HG02678 (cell line): ENCODE results near the gene RALGAPA2.
"Not testable (repeated sequence)": the region's sequence is repeated elsewhere in the genome, so short reads cannot be mapped to it uniquely, and the experiment has no call there.

Experiments
- ATAC-seq: cut with Tn5 transposase; IDR thresholded peaks from one replicate; pipeline ENCODE4 v1.9.1; 2021; ENCODE audit warnings: mild to moderate bottlenecking, moderate library complexity; ENCODE audit not compliant: unreplicated experiment

The RALGAPA2 gene

DNA sequence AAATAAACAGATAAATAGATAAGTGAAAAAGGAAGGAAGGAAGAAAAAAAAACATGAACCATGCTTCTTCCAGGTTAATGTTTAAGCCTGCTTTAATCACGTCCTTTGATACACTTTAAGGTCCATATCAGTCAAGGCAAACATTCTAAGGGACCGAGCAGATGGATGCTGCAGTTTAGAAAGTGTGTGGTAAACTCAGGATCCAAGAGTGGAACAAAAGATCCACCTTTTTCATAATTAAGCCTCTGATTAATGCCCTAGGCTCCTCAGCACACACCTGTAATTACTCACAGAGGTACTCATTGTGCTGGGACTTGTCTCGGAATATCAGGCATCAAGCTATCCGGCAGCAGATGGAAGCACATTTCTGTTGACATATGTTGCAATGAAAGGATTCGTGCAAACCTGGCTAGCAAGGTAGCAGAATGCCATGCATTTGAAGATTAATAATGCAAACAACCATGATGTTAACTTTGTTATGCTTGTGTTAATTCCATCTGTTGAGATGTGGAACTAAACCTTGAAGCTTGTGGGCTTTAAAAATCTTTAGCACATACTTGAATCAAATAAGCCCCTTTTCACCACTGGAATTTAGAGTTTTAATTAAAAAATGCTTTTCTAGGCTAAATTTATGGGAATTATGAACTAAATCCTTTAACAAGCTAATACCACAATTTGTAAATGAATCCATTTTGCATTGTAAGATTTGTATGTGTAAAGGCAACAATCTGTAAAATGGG, 163.7 kb downstream of the RALGAPA2 start:
- ATAC-seq = no peak

DNA sequence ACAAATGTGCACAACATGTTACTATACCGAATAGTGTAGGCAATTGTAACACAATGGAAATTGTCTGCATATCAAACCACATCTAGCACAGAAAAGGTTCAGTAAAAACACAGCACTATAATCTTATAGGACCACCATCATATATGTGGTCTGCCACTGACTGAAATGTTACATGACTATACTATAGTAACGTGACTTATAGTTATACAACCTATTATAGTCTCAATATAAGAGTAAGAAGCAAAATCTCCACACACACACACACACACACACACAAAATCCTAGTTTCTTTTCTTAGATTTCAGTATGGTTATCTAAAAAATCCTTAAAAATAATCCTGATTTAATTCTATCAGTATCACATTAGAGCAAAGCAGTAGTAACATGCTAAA, 164.6 kb downstream of the RALGAPA2 start:
- ATAC-seq = no peak

DNA sequence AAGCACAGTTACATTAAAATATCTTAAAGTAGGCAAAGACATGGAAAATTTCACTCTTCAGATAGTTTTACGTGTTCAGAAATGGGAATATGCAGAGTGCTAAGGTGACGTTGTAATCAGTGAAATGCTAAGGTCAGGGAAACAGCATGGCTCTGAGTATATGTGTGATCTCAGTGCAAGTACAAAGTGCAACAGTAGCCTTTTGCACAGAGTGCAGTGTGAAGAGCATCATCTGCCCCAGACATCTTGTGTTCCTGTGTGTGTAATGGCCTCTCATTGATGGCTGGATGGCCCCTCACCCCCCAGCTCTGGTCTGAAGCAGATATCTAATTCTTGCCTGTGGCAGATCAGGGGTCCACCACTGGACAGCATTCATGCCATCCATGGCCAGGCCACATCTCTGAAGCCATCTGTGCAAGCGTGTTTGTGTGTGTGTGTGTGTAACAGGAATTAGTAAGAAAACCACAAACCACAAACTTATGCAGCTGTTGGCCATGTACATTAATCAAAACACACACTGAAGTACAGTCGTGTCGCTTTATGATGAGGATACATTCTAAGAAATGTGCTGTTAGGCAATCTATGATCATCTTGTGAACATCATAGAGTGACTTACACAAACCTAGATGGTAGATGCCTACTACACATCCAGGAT, 165.1 kb downstream of the RALGAPA2 start:
- no peak for ATAC-seq

DNA sequence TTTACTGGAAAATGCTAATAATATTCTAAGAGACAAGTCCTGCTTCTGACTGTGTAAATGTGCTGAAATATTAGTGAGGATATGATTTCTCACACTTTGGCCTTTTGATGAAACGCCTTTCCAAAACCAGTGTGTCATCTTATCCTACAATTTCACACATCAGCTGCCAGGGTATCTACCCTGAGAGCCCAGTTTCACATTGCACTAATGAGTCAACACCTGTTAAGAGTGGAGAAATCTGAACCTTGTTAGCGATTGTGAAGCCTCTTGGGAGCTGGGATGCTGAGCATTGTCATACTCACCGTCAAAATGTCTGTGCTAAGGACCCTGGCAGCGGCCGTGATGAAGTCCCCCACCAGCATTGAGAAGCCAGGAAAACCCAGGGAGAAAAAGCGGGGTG, 166.0 kb downstream of the RALGAPA2 start:
- no peak for ATAC-seq

DNA sequence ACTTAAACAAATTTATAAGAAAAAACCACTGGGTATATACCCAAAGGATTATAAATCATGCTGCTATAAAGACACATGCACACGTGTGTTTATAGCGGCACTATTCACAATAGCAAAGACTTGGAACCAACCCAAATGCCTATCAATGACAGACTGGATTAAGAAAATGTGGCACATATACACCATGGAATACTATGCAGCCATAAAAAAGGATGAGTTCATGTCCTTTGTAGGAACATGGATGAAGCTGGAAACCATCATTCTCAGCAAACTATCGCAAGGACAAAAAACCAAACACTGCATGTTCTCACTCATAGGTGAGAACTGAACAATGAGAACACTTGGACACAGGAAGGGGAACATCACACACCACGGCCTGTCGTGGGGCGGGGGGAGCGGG, 169.1 kb downstream of the RALGAPA2 start:
- not testable (repeated sequence) for ATAC-seq

DNA sequence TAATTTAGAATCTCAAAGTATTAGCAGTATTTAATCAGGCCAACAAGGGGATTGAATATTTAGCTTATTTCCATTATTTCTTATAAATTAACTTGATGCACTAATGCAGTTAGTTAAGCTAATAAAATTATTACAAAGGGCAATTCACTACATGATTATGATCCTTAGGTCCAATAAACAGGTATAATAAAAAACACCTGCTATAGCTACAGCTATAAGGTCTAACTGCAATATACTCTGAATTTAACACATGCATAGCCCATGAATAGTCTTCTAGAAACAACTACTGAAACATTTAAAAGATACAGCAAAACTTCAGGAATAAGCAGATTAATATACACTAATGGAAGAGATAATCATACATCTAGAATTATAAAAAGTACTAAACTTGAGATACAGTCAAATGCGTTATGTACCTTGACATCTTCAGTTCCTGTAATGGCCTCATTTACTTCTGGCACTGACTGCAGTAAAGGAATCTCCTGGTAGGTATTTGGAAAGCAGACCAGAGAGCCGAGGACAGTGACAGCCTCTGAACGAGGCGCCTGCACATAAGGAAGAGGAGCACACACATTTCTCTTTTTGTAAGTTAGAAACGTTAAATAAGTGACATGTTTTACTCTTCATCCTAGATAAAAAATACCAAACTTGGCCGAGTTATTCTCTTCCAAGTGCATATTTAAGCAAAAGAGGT, 176.1 kb downstream of the RALGAPA2 start:
- ATAC-seq = no peak

DNA sequence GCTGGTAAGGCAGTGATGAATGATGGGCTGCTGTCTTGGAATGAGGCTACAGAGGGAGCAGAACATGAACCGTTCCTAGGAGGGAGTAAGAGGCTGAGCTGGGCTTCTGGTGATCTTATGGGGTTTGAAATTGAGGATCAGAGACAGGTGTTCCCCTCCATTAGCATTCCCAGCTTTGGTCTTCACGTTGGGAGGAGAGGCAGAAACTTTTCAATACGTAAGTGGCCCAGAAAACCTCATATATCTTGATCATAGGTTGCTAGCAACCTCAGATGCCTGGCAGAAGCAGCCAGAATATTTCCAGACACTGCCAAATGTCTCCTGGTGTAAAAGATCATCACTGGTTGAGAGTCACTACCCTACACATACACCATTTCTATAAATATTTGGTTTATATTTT, 177.4 kb downstream of the RALGAPA2 start:
- ATAC-seq = no peak

DNA sequence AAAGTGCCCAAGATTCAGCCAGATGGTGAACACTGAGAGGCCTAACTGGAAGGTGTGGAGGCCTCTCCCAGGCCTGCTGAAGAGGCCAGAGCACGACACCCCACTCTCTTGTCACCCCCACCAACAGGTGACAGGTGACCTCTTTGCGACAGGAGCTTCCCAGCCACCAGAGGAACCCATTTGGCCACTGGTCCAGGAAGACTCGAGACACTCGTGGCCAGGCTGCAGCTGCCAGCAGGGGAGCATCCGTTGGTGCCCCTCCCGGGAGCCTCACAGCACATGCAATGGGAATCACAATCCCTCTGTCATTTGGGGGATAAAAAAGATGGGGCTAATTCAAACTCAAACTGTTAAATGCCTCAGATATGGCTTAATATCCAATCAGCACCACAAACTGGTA, 181.2 kb downstream of the RALGAPA2 start:
- ATAC-seq = no peak

DNA sequence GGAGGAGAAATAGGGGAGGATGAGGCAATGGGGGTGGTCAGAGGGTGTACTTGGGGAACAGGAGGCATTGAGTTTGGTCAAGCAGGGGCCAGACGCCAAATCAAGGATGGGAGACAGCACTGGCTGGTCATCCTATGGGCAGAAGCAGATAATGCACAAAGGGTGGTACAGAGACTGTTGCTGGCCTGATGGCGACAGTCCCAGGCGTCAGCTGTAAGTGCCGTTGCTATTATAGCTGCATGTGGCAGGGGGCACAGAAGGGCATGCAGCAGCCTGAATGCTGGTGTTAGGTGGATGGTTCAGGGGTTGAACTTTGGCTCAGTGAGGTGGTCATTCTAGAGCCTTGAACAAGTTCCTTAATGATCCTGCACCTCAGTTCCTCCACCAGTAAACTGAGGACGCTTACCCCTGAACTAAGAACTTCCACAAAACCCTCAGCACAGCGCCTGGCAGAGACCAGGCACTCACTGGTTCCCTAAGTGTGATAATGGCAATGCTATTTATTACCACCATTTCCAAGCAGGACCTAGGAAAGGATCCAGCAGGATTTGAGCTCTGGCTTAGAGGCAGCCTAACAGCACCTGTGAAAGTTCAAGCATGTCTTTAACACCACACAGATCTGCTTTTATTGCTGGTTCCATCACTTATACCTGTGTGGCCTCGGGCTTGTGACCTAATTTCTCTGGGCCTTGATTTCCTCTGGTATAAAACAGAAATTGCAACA, 181.9 kb downstream of the RALGAPA2 start:
- ATAC-seq = no peak

DNA sequence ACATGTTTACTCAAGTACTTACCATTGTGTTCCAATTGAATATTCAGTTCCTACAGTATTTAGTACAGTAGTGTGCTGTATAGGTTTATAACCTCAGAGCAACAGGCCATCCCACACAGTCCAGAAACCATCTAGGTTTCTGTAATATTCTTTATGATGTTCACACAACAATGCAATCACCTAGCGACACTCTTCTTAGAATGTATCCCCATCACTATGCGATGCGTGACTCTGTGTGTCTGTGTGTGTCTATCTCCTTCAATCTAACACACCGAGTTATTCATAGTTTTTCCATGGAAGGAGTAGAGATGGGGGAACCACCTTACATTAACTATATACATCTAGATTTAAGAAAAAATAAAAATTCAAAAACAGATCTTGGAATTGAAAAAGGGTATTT, 182.8 kb downstream of the RALGAPA2 start:
- ATAC-seq = no peak

DNA sequence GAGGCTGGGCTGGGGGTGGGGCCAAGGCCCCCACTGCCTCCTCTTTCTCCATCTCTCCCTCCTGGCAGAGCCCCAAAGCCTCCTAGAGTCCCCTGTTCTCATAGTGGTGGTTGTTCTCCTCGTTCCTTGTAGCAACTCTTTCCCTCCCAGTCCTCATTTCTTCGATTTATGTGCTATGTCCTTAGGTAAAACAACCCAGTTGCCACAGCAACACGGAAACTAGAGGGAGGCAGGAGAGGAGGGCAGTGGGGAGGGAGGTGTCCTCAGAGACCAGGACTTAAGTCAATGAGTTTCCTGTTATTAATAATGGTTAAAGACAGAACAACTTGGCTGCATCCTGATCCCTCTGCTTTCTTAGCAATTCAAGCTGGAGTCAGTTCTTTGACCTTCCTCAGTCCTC, 183.6 kb downstream of the RALGAPA2 start:
- ATAC-seq = no peak

DNA sequence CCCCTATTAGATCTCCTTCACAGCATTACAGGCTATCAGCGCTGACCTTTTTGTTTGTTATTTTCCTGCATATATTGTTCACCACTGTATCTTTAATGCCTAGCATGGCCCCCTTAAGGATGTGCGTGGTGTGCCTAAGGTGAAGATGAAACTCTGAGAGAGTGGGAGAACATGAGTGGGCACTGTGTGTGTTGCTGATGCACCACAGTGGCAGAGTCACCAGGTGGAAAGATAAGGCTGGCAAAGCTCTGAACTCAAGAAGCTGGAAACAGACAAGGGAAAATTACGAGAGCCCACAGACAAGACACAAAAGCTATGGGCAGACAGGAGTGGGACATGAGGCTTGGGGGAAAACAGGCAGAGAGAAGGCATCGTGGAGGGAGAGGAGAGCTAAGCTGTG, 184.8 kb downstream of the RALGAPA2 start:
- no peak for ATAC-seq

DNA sequence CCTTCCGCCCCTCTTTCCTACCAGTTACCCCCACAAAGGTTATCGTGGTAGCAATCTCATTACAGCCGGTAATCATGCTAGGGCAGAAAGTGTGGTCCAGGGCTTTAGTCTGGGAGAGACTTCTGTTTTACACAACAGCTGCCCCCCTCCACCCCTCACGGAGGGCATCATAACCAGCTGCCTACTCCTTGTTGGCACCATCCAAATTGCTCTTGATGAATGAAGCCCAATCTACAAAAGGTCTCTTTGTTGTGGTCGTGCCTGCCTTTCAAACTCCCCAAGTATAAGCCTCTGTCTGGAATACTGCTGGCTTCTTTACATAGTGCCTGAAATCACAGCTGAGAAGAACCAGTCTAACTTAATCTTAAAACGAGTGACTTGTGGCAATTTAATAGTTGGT, 186.7 kb downstream of the RALGAPA2 start:
- ATAC-seq = no peak

DNA sequence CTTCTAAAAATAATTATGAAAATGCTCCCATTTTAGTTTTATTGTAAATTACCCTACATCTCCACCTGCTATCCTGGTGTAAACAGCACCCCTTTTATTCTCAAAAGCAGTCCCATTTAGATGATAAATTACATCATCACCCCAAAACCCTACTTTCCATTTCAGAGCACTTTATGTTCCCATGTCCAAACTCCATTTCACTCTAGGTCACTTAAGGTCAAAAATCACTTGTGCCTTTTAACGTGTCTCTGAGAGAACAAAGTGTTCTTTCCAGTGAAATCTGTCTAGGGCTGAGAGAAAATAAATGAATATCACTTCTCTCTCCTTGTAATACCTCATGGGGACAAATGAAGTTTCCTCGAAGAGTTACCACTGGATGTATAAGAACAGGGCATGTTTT, 187.2 kb downstream of the RALGAPA2 start:
- ATAC-seq = no peak

DNA sequence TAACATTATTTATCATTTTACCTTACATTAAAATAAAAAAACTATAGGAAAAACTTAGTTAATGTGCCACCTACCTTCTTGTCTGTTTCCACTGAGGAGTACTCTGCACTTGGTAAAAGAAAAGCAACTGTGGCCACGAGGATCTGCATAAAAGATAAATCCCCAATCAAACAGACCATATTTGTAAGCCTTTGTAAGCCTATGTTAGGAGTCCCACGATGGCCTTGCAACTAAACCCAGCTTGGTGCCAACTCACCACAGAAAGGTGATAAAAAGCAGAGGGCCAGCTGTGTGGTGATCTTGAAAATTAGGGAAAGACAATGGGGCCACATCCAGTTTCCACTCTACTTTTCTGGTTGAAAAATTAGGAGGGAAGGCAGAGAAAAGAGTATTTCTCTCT, 187.7 kb downstream of the RALGAPA2 start:
- no peak for ATAC-seq

DNA sequence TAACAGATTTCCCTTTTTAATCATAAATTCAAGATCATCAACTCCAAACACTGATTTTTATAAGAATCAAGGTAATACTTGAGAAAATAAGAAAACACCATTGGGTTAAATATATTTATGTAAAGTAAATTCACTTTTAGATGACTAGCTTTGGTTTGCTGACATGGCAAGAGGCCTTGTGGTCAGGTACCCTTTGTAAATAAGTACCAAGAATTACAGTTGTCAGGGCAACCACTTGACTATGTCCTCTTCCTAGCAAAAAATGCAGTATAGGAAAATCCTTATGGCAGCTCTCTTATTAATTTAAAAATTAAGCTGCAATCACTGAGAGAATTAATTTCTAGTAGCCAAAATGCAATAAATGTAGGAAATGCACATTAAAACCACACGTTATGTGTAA, 190.7 kb downstream of the RALGAPA2 start:
- no peak for ATAC-seq

DNA sequence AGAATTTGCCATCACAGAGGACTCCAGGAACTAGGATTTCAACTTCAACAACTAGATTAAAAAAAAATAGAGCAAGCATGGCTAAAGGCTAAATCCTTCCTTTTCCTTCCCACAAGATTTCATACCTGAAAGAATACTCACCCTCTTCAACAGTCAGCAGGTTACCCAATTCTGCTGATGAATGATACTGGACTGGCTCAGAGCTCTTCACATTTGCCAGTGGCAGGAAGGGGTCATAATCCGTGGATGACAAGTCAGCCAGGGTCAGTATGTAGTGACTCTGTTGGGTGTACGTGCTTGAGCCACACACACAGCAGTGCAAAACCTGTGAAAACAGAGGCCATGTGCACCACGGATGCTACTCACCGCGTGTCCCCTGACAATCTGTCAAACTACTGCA, 191.7 kb downstream of the RALGAPA2 start:
- ATAC-seq = no peak

DNA sequence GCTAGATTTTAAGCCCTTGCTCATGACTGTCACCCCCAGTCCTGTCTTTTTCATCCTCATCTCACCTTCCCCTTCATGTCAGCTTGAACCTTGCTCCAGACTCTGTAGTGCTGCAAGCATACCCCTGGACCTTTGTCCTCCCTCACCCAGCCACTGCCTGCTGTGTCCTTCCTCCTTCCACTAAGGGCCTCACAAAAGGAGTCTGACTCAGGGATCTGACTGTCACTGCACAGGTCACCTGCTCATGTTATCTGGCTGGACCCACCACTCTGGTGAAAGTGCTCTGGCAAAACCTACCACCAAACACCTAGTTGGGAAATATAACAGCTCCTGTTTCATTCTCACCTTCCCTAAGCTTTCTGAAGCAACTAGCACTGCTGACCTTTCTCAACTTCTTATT, 193.2 kb downstream of the RALGAPA2 start:
- ATAC-seq = no peak

DNA sequence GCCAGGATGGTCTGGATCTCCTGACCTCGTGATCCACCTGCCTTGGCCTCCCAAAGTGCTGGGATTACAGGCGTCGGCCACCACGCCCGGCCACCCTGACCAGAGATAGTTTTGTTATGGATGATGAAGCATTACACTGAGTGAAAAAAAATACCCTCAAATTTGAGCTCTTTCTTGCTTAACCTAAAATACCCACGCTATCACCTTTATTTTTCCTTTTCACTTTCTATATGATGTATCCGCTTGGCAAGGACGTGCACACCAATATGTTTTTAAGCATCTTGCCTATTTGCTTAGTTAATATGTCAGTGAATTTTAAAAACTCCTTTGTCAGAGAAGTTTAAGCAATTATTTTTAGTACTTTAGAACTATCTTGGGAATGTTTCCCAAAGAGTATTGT, 194.2 kb downstream of the RALGAPA2 start:
- ATAC-seq = no peak

DNA sequence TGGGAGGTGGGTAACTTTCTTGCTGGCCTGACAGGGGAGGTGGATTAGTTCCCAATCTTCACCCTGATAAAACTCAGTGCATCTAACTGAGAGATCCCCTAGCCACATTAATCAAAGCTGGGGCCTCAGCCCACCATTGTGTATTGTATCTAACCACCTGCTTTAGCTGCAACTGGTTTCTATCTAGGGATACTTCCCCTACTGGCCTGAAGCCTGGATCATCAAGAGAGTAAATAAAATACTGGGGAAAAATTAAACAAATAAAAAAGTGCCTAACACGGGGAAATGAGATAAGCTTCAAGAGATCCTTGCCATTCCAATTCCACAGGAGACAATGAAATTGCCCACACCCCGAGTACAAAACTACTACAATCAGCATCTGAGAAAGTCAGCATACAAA, 195.1 kb downstream of the RALGAPA2 start:
- no peak for ATAC-seq

DNA sequence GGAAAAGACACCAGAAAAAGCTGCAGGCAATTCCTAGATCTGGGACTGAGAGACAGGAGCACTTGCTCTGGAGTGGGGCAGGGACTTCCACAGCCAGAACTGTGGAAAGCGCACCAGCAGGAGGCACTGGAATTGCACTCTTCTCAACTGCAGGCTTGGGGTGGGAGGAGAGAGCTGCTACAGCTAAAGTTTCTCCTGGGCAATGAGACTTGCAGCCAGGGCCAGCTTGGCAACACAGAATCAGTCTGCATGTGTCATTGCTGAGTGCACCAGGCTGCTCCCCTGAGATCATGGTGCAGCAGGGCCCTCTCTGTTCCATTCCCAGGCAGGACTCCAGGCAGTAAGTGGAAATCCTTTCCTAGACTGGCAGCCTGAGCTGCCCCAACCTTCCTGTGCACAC, 198.7 kb downstream of the RALGAPA2 start:
- no peak for ATAC-seq

DNA sequence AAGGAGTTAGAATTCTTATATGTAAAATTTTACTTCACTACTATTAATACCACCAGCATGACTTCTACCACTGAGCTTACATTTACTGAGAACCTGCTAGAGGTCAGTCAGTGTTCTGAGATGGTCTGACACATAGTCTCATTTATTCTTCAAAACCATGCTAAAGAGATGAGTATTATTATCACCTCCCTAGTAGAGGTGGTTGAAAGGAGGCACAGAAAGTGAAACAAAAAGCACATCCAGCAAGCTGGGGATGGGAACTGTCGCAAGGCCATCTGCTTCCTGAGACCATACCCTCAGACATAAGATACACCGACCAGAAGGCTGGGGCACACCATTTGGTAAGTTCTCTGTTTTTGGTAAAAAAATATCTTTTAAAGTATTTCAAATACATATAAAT, 206.9 kb downstream of the RALGAPA2 start:
- peak; percentile 84 for ATAC-seq
